Mesendoderm (in vitro differentiated cells): ENCODE data around the gene SNTB2.
"Not testable (repeated sequence)": the region's sequence is repeated elsewhere in the genome, so short reads cannot be mapped to it uniquely, and the experiment has no call there.

Experiments used
- DNase-seq: peaks from one replicate; pipeline ENCODE4 v3.0.0; 2013
- H2AK5ac ChIP-seq: 2 replicates; pipeline ENCODE4 v1.6.1; 2013; ENCODE audit warnings: low read length, inconsistent platforms
- H2BK120ac ChIP-seq: 2 replicates; pipeline ENCODE4 v1.6.1; 2013; ENCODE audit warnings: low read depth, mild to moderate bottlenecking, low read length, moderate library complexity, mixed read lengths
- H2BK15ac ChIP-seq: replicated peaks from 2 replicates; pipeline ENCODE4 v1.6.1; 2013; ENCODE audit warnings: low read depth, mild to moderate bottlenecking, moderate library complexity
- H2BK5ac ChIP-seq: 2 replicates; pipeline ENCODE4 v1.6.1; 2013; ENCODE audit warnings: low read length, inconsistent platforms
- H3K18ac ChIP-seq: 2 replicates; pipeline ENCODE4 v1.6.1; 2013; ENCODE audit warnings: mild to moderate bottlenecking, low read length, mixed read lengths
- H3K23ac ChIP-seq: one replicate; pipeline ENCODE4 v1.6.1; 2013; ENCODE audit warnings: low read length
- H3K27ac ChIP-seq: 2 replicates; pipeline ENCODE4 v1.5.1; 2013; ENCODE audit warnings: low read depth, mild to moderate bottlenecking, inconsistent platforms, low read length, moderate library complexity
- H3K27me3 ChIP-seq: 2 replicates; pipeline ENCODE4 v1.6.1; 2013; ENCODE audit warnings: low read length, control low read depth, mild to moderate bottlenecking, inconsistent platforms; ENCODE audit not compliant: insufficient read depth, poor library complexity
- H3K36me3 ChIP-seq: 2 replicates; pipeline ENCODE4 v1.6.1; 2013; ENCODE audit warnings: low read length, inconsistent platforms; ENCODE audit not compliant: control insufficient read depth, insufficient read depth
- H3K4ac ChIP-seq: one replicate; pipeline ENCODE4 v1.6.1; 2013; ENCODE audit warnings: low read depth, mild to moderate bottlenecking, low read length, moderate library complexity
- H3K4me1 ChIP-seq: 2 replicates; pipeline ENCODE4 v1.6.1; 2013; ENCODE audit warnings: low read depth, low read length, inconsistent platforms; ENCODE audit not compliant: control insufficient read depth
- H3K4me2 ChIP-seq: 2 replicates; pipeline ENCODE4 v1.6.1; 2013; ENCODE audit warnings: low read length
- H3K4me3 ChIP-seq: 2 replicates; pipeline ENCODE4 v1.5.1; 2013; ENCODE audit warnings: mild to moderate bottlenecking, low read length
- H3K56ac ChIP-seq: one replicate; pipeline ENCODE4 v1.6.1; 2013; ENCODE audit warnings: low read length
- H3K79me1 ChIP-seq: 2 replicates; pipeline ENCODE4 v1.6.1; 2013; ENCODE audit warnings: low read length, inconsistent platforms
- H3K79me2 ChIP-seq: 2 replicates; pipeline ENCODE4 v1.6.1; 2013; ENCODE audit warnings: mild to moderate bottlenecking, low read length; ENCODE audit not compliant: control insufficient read depth, insufficient read depth
- H3K9ac ChIP-seq: 2 replicates; pipeline ENCODE4 v1.6.1; 2013; ENCODE audit warnings: low read length, inconsistent platforms
- H4K5ac ChIP-seq: one replicate; pipeline ENCODE4 v1.6.1; 2013; ENCODE audit warnings: low read length
- H4K8ac ChIP-seq: one replicate; pipeline ENCODE4 v1.6.1; 2013; ENCODE audit warnings: low read depth, mild to moderate bottlenecking, control low read depth, low read length, moderate library complexity
- WGBS: extraction: QIAGEN DNeasy Blood & Tissue Kit; methylation state at CpG from one replicate; pipeline ENCODE4 v1.1.7; 2013; ENCODE audit warnings: low lambda C conversion rate, missing lambda C conversion rate; ENCODE audit not compliant: insufficient coverage; ENCODE audit errors: extremely low coverage; 5-methylcytosine and 5-hydroxymethylcytosine counted together

The SNTB2 gene

GRCh38 chr16:69143116-69143515 is 43.8 kb upstream of the SNTB2 start:
- WGBS, result no CpG with 5 or more reads among the region's 11 CpGs
- H3K56ac ChIP-seq, result no peak overlapping the region
- no peak overlapping the region for H3K27ac ChIP-seq
- DNase-seq, result no peak
- H3K4me1 ChIP-seq, result no peaks in the 10 kb centered on the region
- H3K4ac ChIP-seq, result no peak overlapping the region
- no peaks in the 10 kb centered on the region for H3K79me2 ChIP-seq
- peaks cover 8% of the 10 kb centered on the region for H3K79me1 ChIP-seq
- no peak overlapping the region for H2BK15ac ChIP-seq
- H4K8ac ChIP-seq, result no peak overlapping the region
- H3K27me3 ChIP-seq, result no peaks in the 10 kb centered on the region
- H3K4me3 ChIP-seq, result no peak overlapping the region
- no peak overlapping the region for H3K9ac ChIP-seq
- H3K4me2 ChIP-seq, result no peak overlapping the region
- peaks cover 19% of the 10 kb centered on the region for H3K36me3 ChIP-seq
- H2BK120ac ChIP-seq, result no peak overlapping the region
- H4K5ac ChIP-seq, result no peak overlapping the region
- H3K23ac ChIP-seq, result no peak overlapping the region
- H3K18ac ChIP-seq, result no peak overlapping the region
- no peak overlapping the region for H2AK5ac ChIP-seq
- no peak overlapping the region for H2BK5ac ChIP-seq

- Histone ChIP-seq H3K56ac (no peak overlapping the region), H3K18ac (no peak overlapping the region), H3K79me1 (peaks cover 6% of the 10 kb centered on the region), H3K23ac (no peak overlapping the region), H3K27me3 (no peaks in the 10 kb centered on the region), H3K4me1 (no peaks in the 10 kb centered on the region), H3K4me2 (no peak overlapping the region), H3K79me2 (no peaks in the 10 kb centered on the region), H2AK5ac (no peak overlapping the region), H3K9ac (no peak overlapping the region), H3K4ac (no peak overlapping the region), H2BK15ac (no peak overlapping the region), H3K36me3 (peaks cover 15% of the 10 kb centered on the region), H2BK120ac (no peak overlapping the region), H4K5ac (no peak overlapping the region), H4K8ac (no peak overlapping the region), H3K4me3 (no peak overlapping the region), H3K27ac (no peak overlapping the region), H2BK5ac (no peak overlapping the region)
- DNase-seq, result no peak
- no CpG with 5 or more reads among the region's 4 CpGs for WGBS
Observed at GRCh38 chr16:69145658-69146057, 41.3 kb upstream of the SNTB2 start.

DNA sequence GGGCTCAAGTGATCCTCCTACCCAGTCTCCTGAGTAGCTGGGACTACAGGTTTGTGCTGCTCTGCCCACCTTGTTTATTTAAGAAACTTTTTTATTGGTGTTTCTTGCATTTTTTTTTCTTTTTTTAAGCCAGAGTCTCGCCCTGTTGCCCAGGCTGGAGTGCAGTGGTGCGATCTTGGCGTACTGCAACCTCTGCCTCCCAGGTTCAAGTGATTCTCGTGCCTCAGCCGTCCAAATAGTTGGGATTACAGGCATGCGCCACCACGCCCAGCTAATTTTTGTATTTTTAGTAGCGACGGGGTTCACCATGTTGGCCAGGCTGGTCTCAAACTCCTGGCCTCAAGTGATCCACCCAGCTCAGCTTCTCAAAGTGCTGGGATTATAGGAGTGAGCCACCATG is 37.3 kb upstream of the SNTB2 start:
- not testable (repeated sequence) for H3K4me1 ChIP-seq, DNase-seq, H3K4me2 ChIP-seq, H3K4ac ChIP-seq, H3K56ac ChIP-seq, H3K27me3 ChIP-seq, H3K23ac ChIP-seq, H2BK5ac ChIP-seq, H3K4me3 ChIP-seq, H4K8ac ChIP-seq, H3K9ac ChIP-seq, H3K27ac ChIP-seq, H3K79me1 ChIP-seq, H2AK5ac ChIP-seq, H3K79me2 ChIP-seq, H4K5ac ChIP-seq, H3K18ac ChIP-seq, H2BK120ac ChIP-seq, H2BK15ac ChIP-seq
- peaks cover 14% of the 10 kb centered on the region for H3K36me3 ChIP-seq
- no CpG with 5 or more reads among the region's 9 CpGs for WGBS

GRCh38 chr16:69150146-69150865 is 36.7 kb upstream of the SNTB2 start:
- peak; percentile 80 for DNase-seq
- WGBS, result no CpG with 5 or more reads among the region's 16 CpGs
- H3K36me3 ChIP-seq, result peaks cover 14% of the 10 kb centered on the region

GRCh38 chr16:69157196-69157595 is 29.8 kb upstream of the SNTB2 start:
- H3K79me2 ChIP-seq, result no peaks in the 10 kb centered on the region
- H2BK5ac ChIP-seq, result no peak overlapping the region
- H3K9ac ChIP-seq, result no peak overlapping the region
- no peak overlapping the region for H3K4me3 ChIP-seq
- no peak overlapping the region for H3K18ac ChIP-seq
- H3K27ac ChIP-seq, result no peak overlapping the region
- H3K36me3 ChIP-seq, result peaks cover 18% of the 10 kb centered on the region
- H2BK120ac ChIP-seq, result no peak overlapping the region
- H3K4me2 ChIP-seq, result no peak overlapping the region
- no peak for DNase-seq
- H4K5ac ChIP-seq, result no peak overlapping the region
- no CpG with 5 or more reads among the region's 3 CpGs for WGBS
- no peak overlapping the region for H3K56ac ChIP-seq
- no peak overlapping the region for H3K4ac ChIP-seq
- no peak overlapping the region for H2AK5ac ChIP-seq
- no peak overlapping the region for H2BK15ac ChIP-seq
- peaks cover 2% of the 10 kb centered on the region for H3K79me1 ChIP-seq
- no peaks in the 10 kb centered on the region for H3K27me3 ChIP-seq
- no peak overlapping the region for H4K8ac ChIP-seq
- H3K4me1 ChIP-seq, result no peaks in the 10 kb centered on the region
- H3K23ac ChIP-seq, result no peak overlapping the region

More at GRCh38 chr16:69150146-69150865, 36.7 kb upstream of the SNTB2 start:
- Histone ChIP-seq H3K79me1 (peaks cover 5% of the 10 kb centered on the region), H3K56ac (no peak overlapping the region), H2BK5ac (no peak overlapping the region), H3K4me1 (no peaks in the 10 kb centered on the region), H3K79me2 (no peaks in the 10 kb centered on the region), H3K27me3 (no peaks in the 10 kb centered on the region), H3K18ac (no peak overlapping the region), H3K4me3 (no peak overlapping the region), H2AK5ac (no peak overlapping the region), H3K4me2 (no peak overlapping the region), H3K23ac (no peak overlapping the region), H4K5ac (no peak overlapping the region), H2BK15ac (no peak overlapping the region), H4K8ac (no peak overlapping the region), H3K4ac (no peak overlapping the region), H2BK120ac (no peak overlapping the region), H3K27ac (no peak overlapping the region), H3K9ac (no peak overlapping the region)

GRCh38 chr16:69160192-69160591 is 26.8 kb upstream of the SNTB2 start:
- no peak overlapping the region for H3K27ac ChIP-seq
- H3K9ac ChIP-seq, result no peak overlapping the region
- H2BK15ac ChIP-seq, result no peak overlapping the region
- peaks cover 15% of the 10 kb centered on the region for H3K36me3 ChIP-seq
- no peak overlapping the region for H2BK5ac ChIP-seq
- WGBS, result no CpG with 5 or more reads among the region's 1 CpG
- no peak overlapping the region for H3K18ac ChIP-seq
- H3K79me2 ChIP-seq, result no peaks in the 10 kb centered on the region
- DNase-seq, result no peak
- H3K79me1 ChIP-seq, result peaks cover 2% of the 10 kb centered on the region
- H3K4me1 ChIP-seq, result no peaks in the 10 kb centered on the region
- no peak overlapping the region for H4K8ac ChIP-seq
- no peak overlapping the region for H3K56ac ChIP-seq
- H3K4me3 ChIP-seq, result no peak overlapping the region
- H4K5ac ChIP-seq, result no peak overlapping the region
- H3K4ac ChIP-seq, result no peak overlapping the region
- H3K27me3 ChIP-seq, result no peaks in the 10 kb centered on the region
- H3K23ac ChIP-seq, result no peak overlapping the region
- no peak overlapping the region for H3K4me2 ChIP-seq
- H2AK5ac ChIP-seq, result no peak overlapping the region
- no peak overlapping the region for H2BK120ac ChIP-seq
